ENCODE data around the gene CCSAP.
"Not testable (repeated sequence)": the region's sequence is repeated elsewhere in the genome, so short reads cannot be mapped to it uniquely, and the experiment has no call there.

DNA sequence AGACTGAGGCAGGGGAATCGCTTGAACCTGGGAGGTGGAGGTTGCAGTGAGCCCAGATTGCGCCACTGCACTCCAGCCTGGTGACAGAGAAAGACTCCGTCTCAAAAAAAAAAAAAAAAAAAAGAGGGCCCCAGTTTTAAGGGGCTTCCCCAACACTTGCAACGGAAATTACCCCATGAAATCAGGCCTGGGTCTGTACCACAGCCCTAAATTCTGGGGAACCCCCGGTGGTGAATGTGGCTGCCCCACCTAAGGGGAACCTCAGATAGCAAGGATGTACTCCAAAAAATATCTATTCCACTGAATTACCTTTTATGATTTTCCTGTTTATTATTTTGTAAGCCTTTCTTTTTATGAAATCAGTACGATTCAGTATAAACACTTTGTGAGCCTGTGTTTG lies 15.1 kb downstream of the CCSAP start:
- TF ChIP-seq, protein P1, sequence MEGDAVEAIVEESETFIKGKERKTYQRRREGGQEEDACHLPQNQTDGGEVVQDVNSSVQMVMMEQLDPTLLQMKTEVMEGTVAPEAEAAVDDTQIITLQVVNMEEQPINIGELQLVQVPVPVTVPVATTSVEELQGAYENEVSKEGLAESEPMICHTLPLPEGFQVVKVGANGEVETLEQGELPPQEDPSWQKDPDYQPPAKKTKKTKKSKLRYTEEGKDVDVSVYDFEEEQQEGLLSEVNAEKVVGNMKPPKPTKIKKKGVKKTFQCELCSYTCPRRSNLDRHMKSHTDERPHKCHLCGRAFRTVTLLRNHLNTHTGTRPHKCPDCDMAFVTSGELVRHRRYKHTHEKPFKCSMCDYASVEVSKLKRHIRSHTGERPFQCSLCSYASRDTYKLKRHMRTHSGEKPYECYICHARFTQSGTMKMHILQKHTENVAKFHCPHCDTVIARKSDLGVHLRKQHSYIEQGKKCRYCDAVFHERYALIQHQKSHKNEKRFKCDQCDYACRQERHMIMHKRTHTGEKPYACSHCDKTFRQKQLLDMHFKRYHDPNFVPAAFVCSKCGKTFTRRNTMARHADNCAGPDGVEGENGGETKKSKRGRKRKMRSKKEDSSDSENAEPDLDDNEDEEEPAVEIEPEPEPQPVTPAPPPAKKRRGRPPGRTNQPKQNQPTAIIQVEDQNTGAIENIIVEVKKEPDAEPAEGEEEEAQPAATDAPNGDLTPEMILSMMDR (IDR thresholded peaks at IDR 0.05; ENCODE audit: poor library complexity), result not testable (repeated sequence)
- TF ChIP-seq EZH2 (IDR thresholded peaks at IDR 0.05; ENCODE audit: borderline replicate concordance), result not testable (repeated sequence)
